ENCODE measurements around the gene ARMH4.

GRCh38 chr14:58066115-58066514 lies 85.9 kb downstream of the ARMH4 start:
- TF ChIP-seq CTCF (IDR thresholded peaks at IDR 0.05 in 2 of 3, conservative IDR thresholded peaks at IDR 0.05 in 1 of 3; ENCODE audit: control insufficient read depth in 2 of 3, extremely low read depth in 1 of 3, insufficient read depth in 1 of 3, low read depth in 3 of 3, low read length in 3 of 3) (no peak), SRF (IDR thresholded peaks at IDR 0.05; ENCODE audit: low read depth in 2 of 2, low read length in 2 of 2) (no peak), CBFB (IDR thresholded peaks at IDR 0.05; ENCODE audit: low read depth) (no peak), ASH2L (IDR thresholded peaks at IDR 0.05; ENCODE audit: borderline replicate concordance, low read depth) (no peak)
